ENCODE data around the gene SNX24. TPM values are rescaled to one million over a fixed set of nuclear protein-coding genes. Genes with fewer than 3 reads are reported as not detected.
A peak's percentile ranks its signal among the peaks of the same experiment; 100 is the strongest.

Gene SNX24
- total RNA-seq, 1 experiment from 2014 or later: 13.9 TPM

DNA sequence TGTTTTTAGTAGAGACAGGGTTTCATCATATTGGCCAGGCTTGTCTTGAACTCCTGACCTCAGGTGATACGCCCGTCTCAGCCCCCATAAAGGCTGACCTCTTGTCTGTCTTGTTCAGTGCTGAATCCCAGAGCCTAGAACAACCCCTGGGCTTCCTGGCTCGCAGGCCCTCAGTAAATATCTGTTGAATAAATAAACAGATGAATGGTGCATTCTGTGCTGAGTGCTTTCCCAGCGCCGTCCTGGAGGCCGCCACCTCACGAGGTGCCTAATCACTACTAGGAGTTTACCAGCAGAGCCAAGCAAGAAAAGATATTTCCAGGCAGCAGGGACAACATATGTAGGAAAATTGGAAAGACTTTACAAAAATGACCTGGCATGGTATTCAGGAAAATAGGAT, 88.5 kb downstream of the SNX24 start:
- Histone ChIP-seq H3T11ph (ENCODE audit: low read length) (no peak overlapping the region), H4K8ac (replicated peaks; ENCODE audit: insufficient read length, low read depth, low read length) (no peak overlapping the region), H3K79me2 (ENCODE audit: insufficient read depth, low read length) (no peaks in the 10 kb centered on the region), H3K23me2 (ENCODE audit: insufficient read length, low read depth, low read length, poor library complexity, severe bottlenecking) (no peaks in the 10 kb centered on the region), H3K27ac (ENCODE audit: insufficient read length, low read depth, low read length) (no peak overlapping the region), H2BK15ac (ENCODE audit: low read depth, low read length) (no peak overlapping the region), H3K9me3 (ENCODE audit: control insufficient read depth, low read depth, low read length) (no peaks in the 10 kb centered on the region), H3K79me1 (ENCODE audit: insufficient read depth, low read depth, low read length, poor library complexity, severe bottlenecking) (no peaks in the 10 kb centered on the region), H2BK12ac (ENCODE audit: insufficient read length, low read depth, low read length) (no peak overlapping the region), H2AK5ac (ENCODE audit: insufficient read length, low read length) (no peak overlapping the region), H3K14ac (ENCODE audit: insufficient read depth, low read length) (no peak overlapping the region), H3K4me1 (ENCODE audit: insufficient read depth, low read length) (no peaks in the 10 kb centered on the region), H2BK20ac (ENCODE audit: low read depth, low read length, poor library complexity, severe bottlenecking) (no peak overlapping the region), H2AFZ (ENCODE audit: low read length) (no peak overlapping the region), H4K91ac (ENCODE audit: insufficient read length, low read depth, low read length) (no peak overlapping the region), H3K23ac (ENCODE audit: insufficient read length, low read depth, low read length) (no peak overlapping the region), H3K9ac (ENCODE audit: extremely low read depth, insufficient read length, low read length) (no peak overlapping the region), H3K56ac (ENCODE audit: insufficient read length, low read depth, low read length) (no peak overlapping the region), H3K18ac (ENCODE audit: insufficient read length, low read depth, low read length) (no peak overlapping the region), H3K4me2 (ENCODE audit: insufficient read depth, insufficient read length, low read length) (no peak overlapping the region), H2BK5ac (ENCODE audit: insufficient read length, low read length) (no peak overlapping the region), H2BK120ac (ENCODE audit: low read depth, low read length, poor library complexity, severe bottlenecking) (no peak overlapping the region), H4K5ac (ENCODE audit: insufficient read length, low read depth, low read length) (no peak overlapping the region), H4K20me1 (ENCODE audit: control insufficient read depth, insufficient read depth, insufficient read length) (no peaks in the 10 kb centered on the region), H3K4ac (ENCODE audit: low read depth, low read length) (no peak overlapping the region), H3K27me3 (ENCODE audit: insufficient read depth, low read length) (no peaks in the 10 kb centered on the region)
- no peaks in the 10 kb centered on the region for H3K27me3 Mint-ChIP-seq (ENCODE audit: low read depth)
- H3K36me3 Mint-ChIP-seq (ENCODE audit: insufficient read depth in 1 of 3, low read depth in 3 of 3): no peaks in the 10 kb centered on the region
- no peaks in the 10 kb centered on the region for H3K9me3 Mint-ChIP-seq
- no CpG with 5 or more reads among the region's 7 CpGs for WGBS (ENCODE audit: extremely low coverage, insufficient read length, low lambda C conversion rate)
- no peak overlapping the region for H3K4me3 Mint-ChIP-seq
- DNase-seq: no peak
- peaks cover 24 to 40% of the 10 kb centered on the region in 2 experiments for H3K4me1 Mint-ChIP-seq
- TF ChIP-seq, protein P1, sequence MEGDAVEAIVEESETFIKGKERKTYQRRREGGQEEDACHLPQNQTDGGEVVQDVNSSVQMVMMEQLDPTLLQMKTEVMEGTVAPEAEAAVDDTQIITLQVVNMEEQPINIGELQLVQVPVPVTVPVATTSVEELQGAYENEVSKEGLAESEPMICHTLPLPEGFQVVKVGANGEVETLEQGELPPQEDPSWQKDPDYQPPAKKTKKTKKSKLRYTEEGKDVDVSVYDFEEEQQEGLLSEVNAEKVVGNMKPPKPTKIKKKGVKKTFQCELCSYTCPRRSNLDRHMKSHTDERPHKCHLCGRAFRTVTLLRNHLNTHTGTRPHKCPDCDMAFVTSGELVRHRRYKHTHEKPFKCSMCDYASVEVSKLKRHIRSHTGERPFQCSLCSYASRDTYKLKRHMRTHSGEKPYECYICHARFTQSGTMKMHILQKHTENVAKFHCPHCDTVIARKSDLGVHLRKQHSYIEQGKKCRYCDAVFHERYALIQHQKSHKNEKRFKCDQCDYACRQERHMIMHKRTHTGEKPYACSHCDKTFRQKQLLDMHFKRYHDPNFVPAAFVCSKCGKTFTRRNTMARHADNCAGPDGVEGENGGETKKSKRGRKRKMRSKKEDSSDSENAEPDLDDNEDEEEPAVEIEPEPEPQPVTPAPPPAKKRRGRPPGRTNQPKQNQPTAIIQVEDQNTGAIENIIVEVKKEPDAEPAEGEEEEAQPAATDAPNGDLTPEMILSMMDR (conservative IDR thresholded peaks at IDR 0.05): no peak
- peak overlapping the region; percentile 31 to 68 (median 41); a peak in 4 of 7 replicates for H3K27ac Mint-ChIP-seq
